Heart right ventricle (tissue), 16 donors: ENCODE measurements around the gene DTHD1. TPM values are rescaled to one million over a fixed set of nuclear protein-coding genes. Genes with fewer than 3 reads are reported as not detected.
A peak's percentile ranks its signal among the peaks of the same experiment; 100 is the strongest.

ENCODE experiments used
- ATAC-seq, 8 donors: fragments of 200-7000 bp; cut with Tn5 transposase; one replicate each; pipeline ENCODE4 v1.9.1; 2020; ENCODE audit warnings: mild to moderate bottlenecking in 8 of 8, moderate library complexity in 8 of 8, moderate number of reproducible peaks in 1 of 8
- DNase-seq, 2 donors: peaks; one replicate each; pipeline ENCODE4 v3.0.0-alpha.2; 2020
- H3K27ac ChIP-seq, 10 donors: fragments of 200-600 bp; sonication (generic) in 2 of 10; one replicate each; pipeline versions ENCODE4 v1.5.0 to v1.8.0; 2020 to 2022; ENCODE audit warnings: mild to moderate bottlenecking in 3 of 10
- H3K27me3 ChIP-seq, 7 donors: fragments of 200-600 bp; one replicate each; pipeline ENCODE4 v1.8.0; 2021 to 2022; ENCODE audit warnings: mild to moderate bottlenecking in 2 of 7
- H3K36me3 ChIP-seq, 9 donors: fragments of 200-600 bp; sonication (generic) in 1 of 9; one replicate each; pipeline versions ENCODE4 v1.5.0 to v1.8.0; 2020 to 2022; ENCODE audit warnings: mild to moderate bottlenecking in 2 of 9
- H3K4me1 ChIP-seq, 9 donors: fragments of 200-600 bp; sonication (generic) in 1 of 9; one replicate each; pipeline versions ENCODE4 v1.5.0 to v1.8.0; 2020 to 2022; ENCODE audit warnings: mild to moderate bottlenecking in 4 of 9
- H3K4me3 ChIP-seq, 10 donors: fragments of 200-600 bp; sonication (generic) in 2 of 10; one replicate each; pipeline versions ENCODE4 v1.5.0 to v1.8.0; 2020 to 2022; ENCODE audit warnings: mild to moderate bottlenecking in 7 of 10, moderate library complexity in 2 of 10
- H3K9me3 ChIP-seq, 11 donors: fragments of 200-600 bp in 10 of 11; sonication (generic) in 2 of 11; one replicate each; pipeline versions ENCODE4 v1.5.0 to v1.8.0; 2013 to 2022; ENCODE audit warnings: mild to moderate bottlenecking in 2 of 11, control low read depth in 1 of 11, moderate library complexity in 1 of 11
- CTCF ChIP-seq, 9 donors: fragments of 200-600 bp; sonication (generic) in 2 of 9; IDR thresholded peaks; one replicate each; pipeline versions ENCODE4 v1.5.0 to v1.8.0; 2021 to 2022; ENCODE audit warnings: antibody characterized with exemption in 9 of 9, mild to moderate bottlenecking in 5 of 9, moderate library complexity in 1 of 9
- WGBS, 2 donors: extraction: QIAGEN DNeasy Blood & Tissue Kit; methylation state at CpG; one replicate each; pipeline ENCODE4 v1.1.7; 2013; ENCODE audit warnings: inconsistent platforms in 1 of 2; 5-methylcytosine and 5-hydroxymethylcytosine counted together
- intact Hi-C, 10 donors: fragments of 100-400 bp; cut with DNase I; formaldehyde crosslinking; loops; one replicate each; pipeline versions ENCODE4 v1.11.1 to v1.14.2; 2022
- polyA plus RNA-seq, 2 donors: library from polyadenylated mRNA; stranded (reverse); fragments of 200-250 nt; gene quantifications; one replicate each; pipeline ENCODE4 v1.2.3, GENCODE V29; 2013
- total RNA-seq, 10 donors: library from RNA; stranded (reverse); fragmentation: NEBNext Ultra II Directional in 3 of 10; extraction: Animal tissue kit (Norgen Biotek cat#: 25700) in 3 of 10; gene quantifications; one replicate each; pipeline versions ENCODE4 v1.2.1 to v1.2.4, GENCODE V29; 2021 to 2023
- donor health status: Arrhythmogenic right ventricular cardiomyopathy.
- donor health status: ischemic (EF 13 %, LVEDD 7.1; RV severe dilation, severe dysfunction).
- donor health status: healthy with polysubstance abuse.
- donor health status: DM: no; HTN: yes; CAD: no.
- donor health status: DM: no; HTN: no; CAD: no.
- donor health status: ischemic (EF 25% LVEDD 6.9; RV normal size, moderate dysfunction).
- donor health status: ischemic (EF 25% LVEDD 5.7; RV mildly dilated, moderate dysfunction).
- donor health status: healthy.
- donor health status: DM: yes; HTN: yes; CAD: no.
- donor health status: Ischemic cardiomyopathy.
- donor health status: ischemic (EF 35%, LVEDD 5.7; RV mildly dilated, moderate dysfunction).
- donor health status: nonischemic (EF 11% LVEDD 7.7; RV severe dilation, severe dysfunction).
- donor health status: DM: yes; HTN: yes; CAD: no.
- donor health status: PGD.
- donor health status: ischemic (EF 29% LVEDD 5.4; RV normal size, mild dysfunction).
- donor health status: nonischemic (EF 23%, LVEDD 6.1; RV moderate dilation, normal function).

Gene DTHD1
- total and polyA plus RNA-seq, 12 donors: 0.10 to 0.60 (median 0.13) TPM; not detected in 9

DNA sequence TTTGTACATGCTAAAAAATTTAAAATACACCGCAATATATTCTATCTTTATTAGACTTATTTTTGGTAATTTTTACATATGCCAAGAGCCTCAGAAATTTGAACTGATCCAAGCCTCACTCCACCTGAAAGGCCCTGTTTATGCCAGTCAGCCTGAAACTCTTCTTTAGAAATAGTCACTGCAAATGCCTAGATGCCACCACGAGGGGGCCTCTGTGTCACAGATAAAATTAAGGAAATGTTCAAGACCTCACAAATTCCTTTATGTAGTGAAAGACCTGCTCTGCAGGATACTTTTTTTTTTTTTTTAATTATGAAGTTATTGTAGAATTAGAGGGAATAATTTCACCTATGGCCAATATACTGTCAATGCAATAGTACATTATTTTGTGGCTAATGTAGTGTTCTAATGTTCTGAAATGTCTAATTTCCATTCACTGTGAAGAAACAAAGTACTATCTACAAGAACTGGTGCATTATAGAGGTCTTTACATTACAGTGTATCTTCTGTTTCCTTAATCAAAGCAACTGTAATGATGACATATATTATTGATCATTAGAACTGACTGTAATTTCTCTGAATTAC, 69.8 kb downstream of the DTHD1 start:
- intact Hi-C loops: loop anchor here in 4 of 10 donors (5.0 to 10.0 kb wide), 3 partner anchors 1034 to 1041 kb away; no protein-coding TSS in a partner anchor
- DNase-seq: peak; percentile 29 to 34

DNA sequence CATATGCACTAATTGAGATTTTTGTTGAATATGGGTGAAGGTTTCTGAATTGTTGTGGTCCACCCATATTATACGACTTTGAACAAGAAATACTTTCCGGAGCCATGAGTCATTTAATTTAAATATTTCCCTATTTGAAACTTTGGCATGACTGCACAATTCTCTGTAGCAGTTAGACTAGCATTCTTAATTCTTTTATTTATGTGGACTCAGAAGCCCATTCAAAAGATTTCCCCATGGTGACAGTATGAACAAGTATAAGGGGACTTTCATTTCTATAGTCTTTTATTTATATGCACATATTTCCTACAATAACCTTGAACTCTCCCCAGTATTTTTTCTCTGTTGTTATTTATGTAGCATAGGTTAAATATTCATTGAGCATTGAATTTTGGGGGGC, 72.6 kb downstream of the DTHD1 start:
- no peak overlapping the region for H3K4me3 ChIP-seq
- peaks cover 0 to 5% (median 0%) of the 10 kb centered on the region in 7 donors for H3K27me3 ChIP-seq
- H3K27ac ChIP-seq: no peak overlapping the region
- no peaks in the 10 kb centered on the region for H3K9me3 ChIP-seq
- H3K4me1 ChIP-seq: peaks cover 0 to 2% (median 0%) of the 10 kb centered on the region in 9 donors
- ATAC-seq: no peak
- no peak for DNase-seq
- WGBS, 2 donors: 57 to 66% methylated on average over 2 of the region's 2 CpGs
- intact Hi-C loops: loop anchor here in 5 of 10 donors (2.0 to 10.0 kb wide), 4 partner anchors 45 to 1038 kb away; no protein-coding TSS in a partner anchor
- TF ChIP-seq CTCF (IDR thresholded peaks at IDR 0.05): no peak
- H3K36me3 ChIP-seq: no peaks in the 10 kb centered on the region

More for the DNA sequence above, 69.8 kb downstream of the DTHD1 start:
- H3K4me3 ChIP-seq: no peak overlapping the region
- no peak for ATAC-seq
- peak; percentile 30 to 77 (median 63) for TF ChIP-seq CTCF (IDR thresholded peaks at IDR 0.05)
- peaks cover 0 to 9% (median 0%) of the 10 kb centered on the region in 9 donors for H3K4me1 ChIP-seq
- WGBS, 2 donors: 11 to 13% methylated on average over 2 of the region's 2 CpGs
- no peaks in the 10 kb centered on the region for H3K27me3 ChIP-seq
- no peaks in the 10 kb centered on the region for H3K9me3 ChIP-seq
- no peak overlapping the region for H3K27ac ChIP-seq
- no peaks in the 10 kb centered on the region for H3K36me3 ChIP-seq

DNA sequence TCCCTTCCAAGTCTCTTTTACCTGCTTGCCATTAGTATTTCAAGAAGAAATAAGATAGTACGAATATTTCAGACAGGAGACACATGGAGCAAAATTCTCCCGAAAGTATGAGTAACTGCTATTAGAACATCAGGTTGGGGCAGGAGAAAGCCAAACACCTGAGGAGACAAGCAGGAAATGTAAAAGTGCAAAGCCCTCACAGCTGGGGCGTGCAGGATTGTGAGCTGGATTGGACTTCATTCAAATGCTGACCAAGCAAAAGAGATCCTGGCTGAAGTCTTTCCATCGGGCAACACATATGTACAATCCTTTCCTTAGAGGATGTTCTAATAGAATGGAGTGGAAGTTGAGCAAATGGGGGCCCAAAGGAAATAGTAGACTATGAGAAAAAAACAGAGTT, 76.8 kb downstream of the DTHD1 start:
- intact Hi-C loops: loop anchor here in 2 of 10 donors (10.0 kb wide), 1 partner anchor 1027 kb away; no protein-coding TSS in a partner anchor
- Histone ChIP-seq H3K27ac (no peak overlapping the region), H3K27me3 (peaks cover 0 to 5% (median 0%) of the 10 kb centered on the region in 7 donors), H3K4me1 (no peaks in the 10 kb centered on the region), H3K36me3 (no peaks in the 10 kb centered on the region), H3K4me3 (no peak overlapping the region), H3K9me3 (no peaks in the 10 kb centered on the region)
- DNase-seq: no peak
- TF ChIP-seq CTCF (IDR thresholded peaks at IDR 0.05): no peak
- no peak for ATAC-seq
- WGBS, 2 donors: 70 to 74% methylated on average over 4 of the region's 4 CpGs

DNA sequence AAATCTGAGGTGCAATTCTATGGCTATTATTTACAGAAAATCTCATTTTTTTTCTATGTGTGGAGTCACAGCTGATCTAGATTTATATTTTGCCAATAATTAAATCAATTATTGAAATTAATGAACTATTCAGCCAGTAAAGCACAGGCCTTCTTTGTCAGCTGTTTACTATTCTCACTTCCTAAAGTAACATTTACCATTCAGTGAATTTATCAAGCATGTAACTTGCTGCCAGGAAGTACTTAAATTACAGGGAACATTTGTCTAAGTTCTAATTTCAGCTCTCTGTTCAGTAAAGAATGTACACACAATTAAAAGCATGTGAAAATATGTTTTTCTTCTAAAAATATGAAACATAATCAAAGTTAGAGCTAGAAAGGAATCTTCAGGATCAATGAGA, 79.3 kb downstream of the DTHD1 start:
- no peak for ATAC-seq
- intact Hi-C loops: no loop called here

More for the DNA sequence above, 79.3 kb downstream of the DTHD1 start:
- H3K4me1 ChIP-seq: no peaks in the 10 kb centered on the region
- peaks cover 0 to 5% (median 0%) of the 10 kb centered on the region in 7 donors for H3K27me3 ChIP-seq
- no peak for DNase-seq
- H3K27ac ChIP-seq: no peak overlapping the region
- H3K4me3 ChIP-seq: no peak overlapping the region
- no peak for TF ChIP-seq CTCF (IDR thresholded peaks at IDR 0.05)
- H3K36me3 ChIP-seq: no peaks in the 10 kb centered on the region
- H3K9me3 ChIP-seq: no peaks in the 10 kb centered on the region
